ENCODE measurements around the gene GPRC5C.

GPRC5C gene

DNA sequence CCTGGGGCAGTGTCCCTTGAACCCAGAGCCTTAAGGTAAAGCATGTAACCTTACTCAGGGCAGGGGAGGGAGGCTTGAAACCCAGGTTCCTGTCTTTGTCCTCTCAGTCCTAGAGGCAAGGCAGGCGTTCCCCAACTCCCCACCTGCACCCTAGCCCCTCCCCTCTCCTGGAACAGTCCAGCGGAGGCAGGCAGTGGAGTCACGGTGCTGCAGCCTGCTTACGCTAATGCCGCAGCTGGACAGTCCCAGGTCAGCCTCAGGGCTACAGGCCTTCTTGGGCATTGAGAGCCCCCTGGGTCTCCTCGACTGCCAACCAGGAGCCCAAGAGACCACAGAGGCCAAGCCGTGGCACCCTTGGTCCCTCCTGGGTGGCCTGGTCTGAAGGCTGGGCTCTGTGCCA is 27.7 kb downstream of the GPRC5C start:
- Histone ChIP-seq H3K4me3 (ENCODE audit: low read length) (no peak overlapping the region), H3K27me3 (ENCODE audit: control insufficient read depth, insufficient read depth, low read length) (no peaks in the 10 kb centered on the region), H3K36me3 (ENCODE audit: control insufficient read depth, insufficient read depth, low read length) (no peaks in the 10 kb centered on the region), H3K9me3 (ENCODE audit: control insufficient read depth, low read length) (no peaks in the 10 kb centered on the region), H3K4me1 (ENCODE audit: control insufficient read depth, insufficient read depth, low read length) (peaks cover 22% of the 10 kb centered on the region), H3K9ac (ENCODE audit: low read length) (no peak overlapping the region)

DNA sequence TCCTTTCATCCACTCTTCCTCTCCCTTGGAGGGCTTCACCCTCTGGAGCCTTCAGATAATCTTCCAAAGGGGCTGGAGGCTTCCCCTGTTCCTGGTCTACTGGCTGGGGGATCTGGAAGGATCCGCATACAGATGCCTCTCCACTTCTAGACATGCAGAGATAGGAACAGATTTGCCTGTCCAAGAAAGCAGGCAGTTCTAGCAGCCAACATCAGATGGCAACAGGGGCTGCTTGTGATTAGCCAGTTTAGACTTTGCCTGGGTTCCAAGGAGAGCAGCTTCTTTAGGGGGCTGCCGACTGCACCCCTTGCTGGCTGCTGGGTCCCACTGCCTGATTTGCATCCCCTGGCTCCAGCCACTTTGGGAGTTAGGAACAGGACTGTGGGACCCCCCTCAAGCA is 28.4 kb downstream of the GPRC5C start:
- Histone ChIP-seq H3K9ac (ENCODE audit: low read length) (no peak overlapping the region), H3K4me3 (ENCODE audit: low read length) (no peak overlapping the region), H3K27me3 (ENCODE audit: control insufficient read depth, insufficient read depth, low read length) (no peaks in the 10 kb centered on the region), H3K4me1 (ENCODE audit: control insufficient read depth, insufficient read depth, low read length) (peaks cover 16% of the 10 kb centered on the region), H3K36me3 (ENCODE audit: control insufficient read depth, insufficient read depth, low read length) (no peaks in the 10 kb centered on the region), H3K9me3 (ENCODE audit: control insufficient read depth, low read length) (no peaks in the 10 kb centered on the region)

DNA sequence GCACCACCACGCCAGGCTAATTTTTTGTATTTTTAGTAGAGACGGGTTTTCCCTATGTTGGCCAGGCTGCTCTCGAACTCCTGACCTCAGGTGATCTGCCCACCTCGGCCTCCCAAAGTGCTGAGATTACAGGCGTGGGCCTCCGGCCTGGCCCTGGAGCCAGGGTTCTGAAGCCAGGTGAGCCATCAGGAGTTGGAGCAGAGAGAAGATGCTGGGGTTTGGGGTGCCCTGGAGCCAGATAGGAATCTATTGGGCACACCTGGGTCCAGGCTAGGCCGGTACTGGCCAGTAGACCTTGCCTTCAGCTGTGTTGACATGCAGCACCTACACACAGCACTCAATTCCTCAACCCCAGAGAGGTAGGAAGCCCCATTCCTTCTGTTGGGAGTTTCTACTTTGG is 29.1 kb downstream of the GPRC5C start:
- Histone ChIP-seq H3K9me3 (ENCODE audit: control insufficient read depth, low read length) (no peaks in the 10 kb centered on the region), H3K27me3 (ENCODE audit: control insufficient read depth, insufficient read depth, low read length) (peaks cover 2% of the 10 kb centered on the region), H3K9ac (ENCODE audit: low read length) (no peak overlapping the region), H3K4me3 (ENCODE audit: low read length) (no peak overlapping the region), H3K36me3 (ENCODE audit: control insufficient read depth, insufficient read depth, low read length) (no peaks in the 10 kb centered on the region), H3K4me1 (ENCODE audit: control insufficient read depth, insufficient read depth, low read length) (peaks cover 17% of the 10 kb centered on the region)

DNA sequence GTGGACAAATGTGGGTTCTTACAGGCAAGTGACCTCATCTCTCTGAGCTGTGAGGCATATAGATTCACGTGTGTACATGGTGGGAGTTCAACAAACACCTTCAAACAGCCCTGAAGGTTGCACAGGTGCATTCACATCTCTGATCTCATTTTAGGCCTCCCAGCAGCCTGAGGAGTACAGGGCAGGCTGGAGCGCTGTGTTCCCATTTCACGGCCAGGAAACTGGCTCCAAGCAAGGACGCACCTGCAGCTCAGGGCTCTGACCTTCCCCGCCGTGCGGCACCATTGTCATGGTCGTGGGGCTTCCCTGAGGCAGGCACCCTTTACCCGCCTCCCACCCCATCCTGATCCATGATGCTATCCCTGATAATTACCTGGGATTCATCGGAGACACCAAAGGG is 29.7 kb downstream of the GPRC5C start:
- Histone ChIP-seq H3K36me3 (ENCODE audit: control insufficient read depth, insufficient read depth, low read length) (no peaks in the 10 kb centered on the region), H3K4me1 (ENCODE audit: control insufficient read depth, insufficient read depth, low read length) (peaks cover 23% of the 10 kb centered on the region), H3K27me3 (ENCODE audit: control insufficient read depth, insufficient read depth, low read length) (peaks cover 6% of the 10 kb centered on the region), H3K9ac (ENCODE audit: low read length) (no peak overlapping the region), H3K9me3 (ENCODE audit: control insufficient read depth, low read length) (no peaks in the 10 kb centered on the region), H3K4me3 (ENCODE audit: low read length) (no peak overlapping the region)

DNA sequence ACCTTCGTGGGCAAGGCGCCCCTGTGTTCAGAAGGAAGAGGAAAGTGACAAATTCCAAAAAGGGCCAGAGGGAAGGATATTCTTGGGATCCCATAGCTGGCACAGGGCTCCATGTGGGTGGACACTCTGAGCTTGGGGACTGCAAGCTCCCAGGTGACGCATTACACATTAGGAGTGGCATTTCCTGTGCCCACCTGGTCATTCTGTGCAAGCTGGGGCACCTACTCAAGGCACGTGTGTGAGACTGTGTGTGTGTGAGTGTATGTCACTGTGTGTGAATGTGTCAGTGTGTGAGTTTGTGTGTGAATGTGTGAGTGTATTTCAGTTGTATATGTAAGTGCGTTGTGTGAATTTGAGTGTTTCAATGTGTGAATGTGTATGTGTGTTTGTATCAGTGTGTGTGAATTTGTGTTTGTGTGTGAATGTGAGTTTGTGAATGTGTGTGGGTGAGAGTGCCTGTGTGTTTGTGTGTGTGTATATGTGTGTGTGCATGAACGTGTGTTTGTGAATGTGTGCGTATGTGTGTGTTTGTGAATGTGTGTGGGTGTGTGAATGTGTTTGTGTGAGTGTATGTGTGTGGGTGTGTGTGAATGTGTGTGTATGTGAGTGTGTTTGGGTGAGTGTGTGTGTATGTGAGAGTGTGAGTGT is 33.0 kb downstream of the GPRC5C start:
- Histone ChIP-seq H3K4me1 (ENCODE audit: control insufficient read depth, insufficient read depth, low read length) (peaks cover 10% of the 10 kb centered on the region), H3K9me3 (ENCODE audit: control insufficient read depth, low read length) (no peaks in the 10 kb centered on the region), H3K9ac (ENCODE audit: low read length) (no peak overlapping the region), H3K4me3 (ENCODE audit: low read length) (no peak overlapping the region), H3K36me3 (ENCODE audit: control insufficient read depth, insufficient read depth, low read length) (no peaks in the 10 kb centered on the region), H3K27me3 (ENCODE audit: control insufficient read depth, insufficient read depth, low read length) (peaks cover 6% of the 10 kb centered on the region)

DNA sequence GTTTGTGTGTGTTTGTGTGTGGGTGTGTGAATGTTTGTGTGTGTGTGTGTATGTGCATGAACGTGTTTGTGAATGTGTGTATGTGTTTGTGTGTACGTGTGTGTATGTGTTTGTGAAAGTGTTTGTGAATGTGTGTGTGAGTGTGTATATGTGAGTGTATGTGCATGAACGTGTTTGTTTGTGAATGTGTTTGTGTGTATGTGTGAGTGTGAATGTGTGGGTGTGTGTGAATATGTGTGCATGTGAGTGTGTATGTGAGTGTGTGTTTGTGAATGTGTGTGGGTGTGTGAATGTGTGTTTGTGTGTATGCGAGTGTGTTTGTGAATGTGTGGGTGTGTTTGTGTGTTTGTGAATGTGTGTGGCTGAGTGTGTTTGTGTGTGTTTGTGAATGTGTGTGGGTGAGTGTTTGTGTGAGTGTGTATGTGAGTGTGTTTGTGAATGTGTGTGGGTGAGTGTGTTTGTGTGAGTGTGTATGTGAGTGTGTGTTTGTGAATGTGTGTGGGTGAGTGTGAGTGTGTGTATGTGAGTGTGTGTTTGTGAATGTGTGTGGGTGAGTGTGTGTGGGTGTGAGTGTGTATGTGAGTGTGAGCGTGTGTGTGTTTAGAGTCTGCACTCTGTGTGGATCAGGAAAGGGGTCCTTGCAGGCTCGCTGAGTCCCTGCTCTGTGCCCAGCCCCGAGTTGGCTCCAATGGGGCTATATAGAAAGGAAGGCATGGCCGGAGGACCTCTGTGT is 33.7 kb downstream of the GPRC5C start:
- Histone ChIP-seq H3K4me3 (ENCODE audit: low read length) (no peak overlapping the region), H3K9me3 (ENCODE audit: control insufficient read depth, low read length) (no peaks in the 10 kb centered on the region), H3K9ac (ENCODE audit: low read length) (no peak overlapping the region), H3K4me1 (ENCODE audit: control insufficient read depth, insufficient read depth, low read length) (peaks cover 10% of the 10 kb centered on the region), H3K27me3 (ENCODE audit: control insufficient read depth, insufficient read depth, low read length) (peaks cover 6% of the 10 kb centered on the region), H3K36me3 (ENCODE audit: control insufficient read depth, insufficient read depth, low read length) (no peaks in the 10 kb centered on the region)

DNA sequence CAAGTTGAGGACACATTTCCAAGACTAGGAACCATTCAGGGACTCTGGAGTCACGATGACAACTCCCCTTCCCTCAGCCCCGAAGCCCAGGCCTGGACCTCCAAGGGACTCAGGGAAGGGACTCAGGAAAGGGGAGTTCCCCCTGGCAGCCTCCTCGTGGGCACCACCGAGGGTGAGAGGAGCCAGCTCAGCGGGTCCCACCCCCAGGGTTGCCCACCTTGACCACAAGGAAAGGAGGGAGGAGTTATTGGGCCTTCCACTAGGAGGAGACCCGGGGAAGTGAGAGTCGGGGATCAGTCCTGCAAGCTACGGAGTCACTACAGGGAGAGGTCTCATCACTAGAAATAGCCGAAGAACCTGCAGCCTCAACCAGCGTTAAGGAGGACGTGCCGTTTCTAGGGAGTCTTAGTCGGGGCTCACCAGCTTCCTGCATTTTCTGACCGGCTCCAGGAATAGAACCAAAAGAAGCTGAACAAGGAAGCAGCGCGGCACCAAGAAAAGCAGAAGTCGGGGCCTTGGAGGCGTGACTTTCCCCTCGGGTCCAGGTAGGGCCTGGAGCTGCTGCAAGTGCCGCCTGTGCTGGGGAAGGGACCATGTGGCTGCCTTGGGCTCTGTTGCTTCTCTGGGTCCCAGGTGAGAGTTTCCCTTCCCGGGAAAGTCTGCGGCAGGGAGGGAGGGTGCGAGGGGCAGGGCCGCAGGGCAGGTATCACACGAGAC is 34.4 kb downstream of the GPRC5C start, which contains the start of gene CD300A:
Gene CD300A, plus strand, starts transcription at position 524 of the 717 bp plus-strand sequence. Its CDS starts 70 bp downstream, at position 594.
- no peaks in the 10 kb centered on the region for H3K36me3 ChIP-seq (ENCODE audit: control insufficient read depth, insufficient read depth, low read length)
- peak within 1 kb of the TSS; percentile 51 for H3K9ac ChIP-seq (ENCODE audit: low read length)
- no peak within 1 kb of the TSS for H3K4me3 ChIP-seq (ENCODE audit: low read length)
- H3K9me3 ChIP-seq (ENCODE audit: control insufficient read depth, low read length): no peaks in the 10 kb centered on the region
- H3K4me1 ChIP-seq (ENCODE audit: control insufficient read depth, insufficient read depth, low read length): peaks cover 10% of the 10 kb centered on the region
- H3K27me3 ChIP-seq (ENCODE audit: control insufficient read depth, insufficient read depth, low read length): peaks cover 6% of the 10 kb centered on the region

DNA sequence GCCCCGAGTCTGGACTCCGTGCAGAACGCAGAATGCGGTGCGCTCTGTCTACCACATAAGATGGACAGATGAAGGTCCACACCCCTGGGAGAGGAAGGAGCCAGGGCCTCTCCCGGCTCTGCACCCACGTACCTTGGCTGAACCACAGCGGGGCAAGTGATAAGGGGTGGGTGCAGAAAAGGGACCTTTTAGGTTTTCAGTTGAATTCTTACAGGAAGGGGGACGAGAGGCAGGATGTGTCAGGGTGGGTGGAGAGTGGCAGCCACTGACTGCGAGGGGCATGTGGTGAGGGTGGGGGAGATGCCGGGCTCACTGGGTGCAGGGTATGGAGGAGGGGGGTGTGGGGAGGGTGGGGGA is 34.9 kb downstream of the GPRC5C start:
- H3K4me3 ChIP-seq (ENCODE audit: low read length): no peak overlapping the region
- peak overlapping the region; percentile 16 for H3K9ac ChIP-seq (ENCODE audit: low read length)
- H3K9me3 ChIP-seq (ENCODE audit: control insufficient read depth, low read length): no peaks in the 10 kb centered on the region
- peaks cover 10% of the 10 kb centered on the region for H3K4me1 ChIP-seq (ENCODE audit: control insufficient read depth, insufficient read depth, low read length)
- peaks cover 6% of the 10 kb centered on the region for H3K27me3 ChIP-seq (ENCODE audit: control insufficient read depth, insufficient read depth, low read length)
- H3K36me3 ChIP-seq (ENCODE audit: control insufficient read depth, insufficient read depth, low read length): no peaks in the 10 kb centered on the region

DNA sequence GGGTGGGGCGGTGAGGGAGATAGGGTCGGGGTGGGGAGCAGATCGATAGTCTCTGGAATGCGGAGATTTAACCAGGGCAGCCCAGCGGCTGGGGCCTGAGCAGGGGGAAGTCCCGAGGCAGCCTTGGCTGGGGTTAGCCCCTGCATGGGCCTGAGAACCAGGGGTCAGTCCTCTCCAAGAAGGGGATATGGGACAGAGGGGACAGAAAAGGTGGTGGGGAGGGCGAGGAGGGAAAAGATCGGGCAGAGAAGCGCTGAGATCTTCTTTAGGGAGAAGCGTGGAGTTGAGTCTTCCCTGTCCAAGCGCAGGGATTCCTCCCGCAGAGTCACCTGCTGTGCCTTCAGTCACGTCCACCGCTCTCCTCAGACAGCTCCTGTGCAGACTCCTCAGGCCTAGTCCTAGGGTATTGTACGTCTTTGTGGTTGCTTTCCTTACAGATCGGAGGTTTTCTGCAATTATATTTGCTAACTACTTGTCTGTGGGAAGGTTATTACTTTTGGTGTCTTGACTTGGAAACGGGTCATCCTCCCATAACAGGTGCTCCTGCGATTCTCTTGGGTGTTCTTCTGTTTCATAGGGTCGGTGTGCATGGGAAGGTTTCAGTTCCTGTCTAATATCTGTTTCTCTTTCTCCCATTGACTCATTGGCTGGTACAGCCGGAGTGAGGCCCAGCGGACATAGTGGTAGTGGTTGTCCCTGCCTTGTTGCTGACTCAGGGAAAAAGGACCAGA is 35.5 kb downstream of the GPRC5C start:
- no peak overlapping the region for H3K4me3 ChIP-seq (ENCODE audit: low read length)
- H3K36me3 ChIP-seq (ENCODE audit: control insufficient read depth, insufficient read depth, low read length): no peaks in the 10 kb centered on the region
- H3K9ac ChIP-seq (ENCODE audit: low read length): peak overlapping the region; percentile 51
- H3K4me1 ChIP-seq (ENCODE audit: control insufficient read depth, insufficient read depth, low read length): peaks cover 10% of the 10 kb centered on the region
- no peaks in the 10 kb centered on the region for H3K9me3 ChIP-seq (ENCODE audit: control insufficient read depth, low read length)
- peaks cover 6% of the 10 kb centered on the region for H3K27me3 ChIP-seq (ENCODE audit: control insufficient read depth, insufficient read depth, low read length)

DNA sequence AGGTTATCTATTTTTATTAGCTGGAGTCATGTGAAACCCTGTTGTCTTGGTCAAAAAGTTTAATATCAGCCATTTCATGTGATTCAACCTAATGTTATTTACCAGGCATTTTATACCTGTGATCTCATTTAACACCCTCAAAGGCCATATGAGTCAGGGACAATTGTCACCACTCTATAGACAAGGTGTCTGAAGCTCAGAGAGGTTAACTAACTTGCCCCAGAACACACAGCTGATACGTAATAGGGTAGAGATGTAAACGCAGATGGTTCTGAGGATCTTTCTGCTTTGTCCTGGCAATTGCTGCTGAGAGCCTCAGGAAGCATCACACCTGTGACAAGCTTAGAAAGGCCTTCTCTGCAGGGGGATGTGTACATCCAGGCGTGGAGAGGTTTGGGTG is 39.5 kb downstream of the GPRC5C start:
- Histone ChIP-seq H3K4me3 (ENCODE audit: low read length) (no peak overlapping the region), H3K4me1 (ENCODE audit: control insufficient read depth, insufficient read depth, low read length) (peaks cover 6% of the 10 kb centered on the region), H3K27me3 (ENCODE audit: control insufficient read depth, insufficient read depth, low read length) (peaks cover 6% of the 10 kb centered on the region)

DNA sequence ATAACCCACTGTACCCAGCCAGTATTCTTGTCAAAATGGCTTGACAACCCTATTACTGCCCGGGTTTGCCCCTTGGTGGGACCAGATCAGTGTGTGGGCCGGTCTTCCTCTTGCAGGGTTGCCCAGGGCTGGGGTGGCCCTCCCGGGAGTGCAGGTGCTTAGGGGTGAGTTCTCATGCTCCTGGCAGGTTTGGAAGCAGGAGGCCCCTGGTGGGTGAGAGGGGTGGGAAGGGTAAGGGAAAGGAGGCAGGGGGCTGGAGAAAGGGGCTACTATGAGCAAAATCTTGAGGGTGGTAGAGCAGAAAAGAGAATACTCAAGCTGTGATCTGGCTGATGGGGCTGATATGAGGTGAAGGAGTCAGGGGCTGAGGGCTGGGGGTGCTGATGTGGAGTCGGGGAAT is 41.0 kb downstream of the GPRC5C start:
- Histone ChIP-seq H3K4me1 (ENCODE audit: control insufficient read depth, insufficient read depth, low read length) (no peaks in the 10 kb centered on the region), H3K36me3 (ENCODE audit: control insufficient read depth, insufficient read depth, low read length) (no peaks in the 10 kb centered on the region), H3K27me3 (ENCODE audit: control insufficient read depth, insufficient read depth, low read length) (peaks cover 5% of the 10 kb centered on the region)

More for the DNA sequence above, 39.5 kb downstream of the GPRC5C start:
- no peak overlapping the region for H3K9ac ChIP-seq (ENCODE audit: low read length)
- no peaks in the 10 kb centered on the region for H3K9me3 ChIP-seq (ENCODE audit: control insufficient read depth, low read length)
- H3K36me3 ChIP-seq (ENCODE audit: control insufficient read depth, insufficient read depth, low read length): no peaks in the 10 kb centered on the region

DNA sequence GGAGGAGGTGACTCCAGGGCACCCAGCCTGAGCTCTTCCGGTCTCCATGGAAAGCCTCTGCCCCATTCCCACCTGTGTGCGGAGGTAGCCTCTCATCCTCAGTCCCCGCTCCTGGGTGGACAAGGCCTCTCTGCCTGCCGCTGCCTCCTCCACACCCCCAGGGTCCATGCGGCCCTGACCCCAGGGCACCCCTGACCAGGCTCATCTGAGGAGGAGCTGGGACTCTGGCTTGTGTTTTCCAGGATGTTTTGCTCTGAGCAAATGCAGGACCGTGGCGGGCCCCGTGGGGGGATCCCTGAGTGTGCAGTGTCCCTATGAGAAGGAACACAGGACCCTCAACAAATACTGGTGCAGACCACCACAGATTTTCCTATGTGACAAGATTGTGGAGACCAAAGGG is 41.4 kb downstream of the GPRC5C start:
- no peak overlapping the region for H3K9ac ChIP-seq (ENCODE audit: low read length)
- no peaks in the 10 kb centered on the region for H3K36me3 ChIP-seq (ENCODE audit: control insufficient read depth, insufficient read depth, low read length)
- H3K9me3 ChIP-seq (ENCODE audit: control insufficient read depth, low read length): no peaks in the 10 kb centered on the region
- H3K4me3 ChIP-seq (ENCODE audit: low read length): no peak overlapping the region
- H3K4me1 ChIP-seq (ENCODE audit: control insufficient read depth, insufficient read depth, low read length): no peaks in the 10 kb centered on the region
- H3K27me3 ChIP-seq (ENCODE audit: control insufficient read depth, insufficient read depth, low read length): peaks cover 5% of the 10 kb centered on the region

More for the DNA sequence above, 41.0 kb downstream of the GPRC5C start:
- H3K9me3 ChIP-seq (ENCODE audit: control insufficient read depth, low read length): no peaks in the 10 kb centered on the region
- H3K4me3 ChIP-seq (ENCODE audit: low read length): no peak overlapping the region
- H3K9ac ChIP-seq (ENCODE audit: low read length): no peak overlapping the region
